ENCODE data around the gene THADA. TPM values are rescaled to one million over a fixed set of nuclear protein-coding genes. Genes with fewer than 3 reads are reported as not detected.

THADA gene
- total RNA-seq, 4 donors from 2014 or later, result 26.2 to 58.3 (median 29.7) TPM

DNA sequence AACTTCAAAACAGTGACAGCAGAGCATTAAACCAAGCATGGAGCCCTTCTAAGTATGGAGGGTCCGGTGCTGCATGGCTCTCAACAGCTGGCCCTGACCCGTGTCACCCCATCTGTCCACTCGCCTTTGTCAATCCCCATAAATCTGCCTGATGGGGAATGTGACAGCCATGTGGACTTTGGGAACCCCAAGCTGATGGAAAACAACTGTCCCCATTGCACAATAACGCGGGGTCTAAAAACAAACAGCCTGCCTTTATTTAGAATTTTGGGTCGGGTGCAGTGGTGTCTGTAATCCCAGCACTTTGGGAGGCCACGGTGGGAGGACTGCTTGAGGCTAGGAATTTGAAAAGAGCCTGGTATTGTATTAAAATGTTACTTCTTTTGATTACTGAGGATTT, 17.1 kb upstream of the THADA start:
- 78% methylated on average over 7 of the region's 7 CpGs for WGBS
- TF ChIP-seq POLR2A (IDR thresholded peaks at IDR 0.05) (no peak), POLR2AphosphoS5 (IDR thresholded peaks at IDR 0.05) (no peak), EP300 (IDR thresholded peaks at IDR 0.05) (no peak)
- TF ChIP-seq, protein P1, sequence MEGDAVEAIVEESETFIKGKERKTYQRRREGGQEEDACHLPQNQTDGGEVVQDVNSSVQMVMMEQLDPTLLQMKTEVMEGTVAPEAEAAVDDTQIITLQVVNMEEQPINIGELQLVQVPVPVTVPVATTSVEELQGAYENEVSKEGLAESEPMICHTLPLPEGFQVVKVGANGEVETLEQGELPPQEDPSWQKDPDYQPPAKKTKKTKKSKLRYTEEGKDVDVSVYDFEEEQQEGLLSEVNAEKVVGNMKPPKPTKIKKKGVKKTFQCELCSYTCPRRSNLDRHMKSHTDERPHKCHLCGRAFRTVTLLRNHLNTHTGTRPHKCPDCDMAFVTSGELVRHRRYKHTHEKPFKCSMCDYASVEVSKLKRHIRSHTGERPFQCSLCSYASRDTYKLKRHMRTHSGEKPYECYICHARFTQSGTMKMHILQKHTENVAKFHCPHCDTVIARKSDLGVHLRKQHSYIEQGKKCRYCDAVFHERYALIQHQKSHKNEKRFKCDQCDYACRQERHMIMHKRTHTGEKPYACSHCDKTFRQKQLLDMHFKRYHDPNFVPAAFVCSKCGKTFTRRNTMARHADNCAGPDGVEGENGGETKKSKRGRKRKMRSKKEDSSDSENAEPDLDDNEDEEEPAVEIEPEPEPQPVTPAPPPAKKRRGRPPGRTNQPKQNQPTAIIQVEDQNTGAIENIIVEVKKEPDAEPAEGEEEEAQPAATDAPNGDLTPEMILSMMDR (IDR thresholded peaks at IDR 0.05), result no peak
- H3K36me3 ChIP-seq, result no peaks in the 10 kb centered on the region
- DNase-seq (ENCODE audit: low spot score in 2 of 2), result no peak
- no peaks in the 10 kb centered on the region for H3K9me3 ChIP-seq
- H3K4me1 ChIP-seq, result peaks cover 4% of the 10 kb centered on the region
- no peak overlapping the region for H3K4me3 ChIP-seq
- H3K27ac ChIP-seq, result no peak overlapping the region
- H3K27me3 ChIP-seq, result no peaks in the 10 kb centered on the region

DNA sequence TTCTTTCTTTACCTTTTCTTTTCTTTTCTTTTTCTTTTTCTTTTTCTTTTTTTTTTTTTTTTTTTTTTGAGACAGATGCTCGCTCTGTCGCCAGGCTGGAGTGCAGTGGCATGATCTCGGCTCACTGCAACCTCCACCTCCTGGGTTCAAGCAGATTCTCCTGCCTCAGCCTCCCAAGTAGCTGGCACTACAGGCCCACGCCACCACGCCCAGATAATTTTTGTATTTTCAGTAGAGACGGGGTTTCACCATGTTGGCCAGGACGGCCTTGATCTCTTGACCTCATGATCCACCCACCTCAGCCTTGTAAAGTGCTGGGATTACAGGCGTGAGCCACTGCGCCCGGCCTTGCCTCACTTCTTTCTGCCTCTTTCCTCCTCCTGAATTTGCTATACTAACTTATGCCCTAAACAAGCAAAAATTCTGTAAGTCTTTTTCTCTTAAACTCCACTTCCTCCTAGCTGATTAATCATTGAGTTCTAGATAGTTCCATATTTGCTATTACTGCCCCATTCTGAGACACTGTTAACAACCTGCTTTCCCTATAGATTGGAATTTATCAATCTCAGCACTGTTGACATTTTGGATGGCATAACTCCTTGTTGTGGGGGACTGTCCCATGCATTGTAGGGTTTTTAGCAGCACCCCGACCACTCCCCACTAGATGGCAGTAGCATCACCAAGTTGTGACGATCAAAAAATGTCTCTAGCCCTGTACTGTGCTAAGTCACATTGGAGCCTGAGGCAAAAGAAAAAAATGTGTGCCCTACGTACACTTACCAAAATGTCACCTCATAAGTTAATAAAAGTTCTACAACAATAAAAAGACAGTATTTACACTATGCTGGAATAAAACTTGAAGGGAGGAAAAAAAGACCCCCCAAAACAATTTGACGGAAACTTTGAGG, 16.4 kb upstream of the THADA start:
- Histone ChIP-seq H3K27ac (no peak overlapping the region), H3K4me3 (no peak overlapping the region), H3K36me3 (no peaks in the 10 kb centered on the region), H3K4me1 (peaks cover 4% of the 10 kb centered on the region), H3K9me3 (no peaks in the 10 kb centered on the region), H3K27me3 (no peaks in the 10 kb centered on the region)
- TF ChIP-seq, protein P1 (IDR thresholded peaks at IDR 0.05), result peak; percentile 60 to 80
- TF ChIP-seq EP300 (IDR thresholded peaks at IDR 0.05) (no peak), POLR2AphosphoS5 (IDR thresholded peaks at IDR 0.05) (no peak), POLR2A (IDR thresholded peaks at IDR 0.05) (no peak)
- 70% methylated on average over 14 of the region's 14 CpGs for WGBS
- peak in 1 of 2 donors; percentile 80 for DNase-seq (ENCODE audit: low spot score in 2 of 2)

DNA sequence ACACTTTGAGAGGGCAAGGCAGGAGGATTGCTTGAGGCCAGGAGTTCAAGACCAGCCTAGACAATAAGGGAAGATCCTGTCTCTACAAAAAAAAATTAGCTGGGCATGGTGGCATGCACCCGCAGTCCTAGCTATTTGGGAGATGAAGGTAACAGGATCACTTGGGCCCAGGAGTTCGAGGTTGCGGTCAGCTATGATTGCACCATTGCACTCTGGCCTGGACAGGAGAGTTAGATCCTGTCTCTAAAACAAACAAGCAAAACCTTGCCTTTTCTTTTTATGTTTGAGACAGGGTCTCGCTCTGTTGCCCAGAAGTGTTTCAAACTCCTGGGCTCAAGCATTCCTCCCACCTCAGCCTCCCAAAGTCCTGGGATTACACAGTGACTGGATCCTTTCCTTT, 14.5 kb upstream of the THADA start:
- no peak for DNase-seq (ENCODE audit: low spot score in 2 of 2)
- 95% methylated on average over 4 of the region's 4 CpGs for WGBS
- Histone ChIP-seq H3K27ac (no peak overlapping the region), H3K36me3 (no peaks in the 10 kb centered on the region), H3K4me1 (peaks cover 4% of the 10 kb centered on the region), H3K9me3 (no peaks in the 10 kb centered on the region), H3K27me3 (no peaks in the 10 kb centered on the region), H3K4me3 (no peak overlapping the region)
- TF ChIP-seq EP300 (IDR thresholded peaks at IDR 0.05), result no peak
- no peak for TF ChIP-seq POLR2AphosphoS5 (IDR thresholded peaks at IDR 0.05)
- no peak for TF ChIP-seq POLR2A (IDR thresholded peaks at IDR 0.05)
- TF ChIP-seq, protein P1 (IDR thresholded peaks at IDR 0.05), result no peak

DNA sequence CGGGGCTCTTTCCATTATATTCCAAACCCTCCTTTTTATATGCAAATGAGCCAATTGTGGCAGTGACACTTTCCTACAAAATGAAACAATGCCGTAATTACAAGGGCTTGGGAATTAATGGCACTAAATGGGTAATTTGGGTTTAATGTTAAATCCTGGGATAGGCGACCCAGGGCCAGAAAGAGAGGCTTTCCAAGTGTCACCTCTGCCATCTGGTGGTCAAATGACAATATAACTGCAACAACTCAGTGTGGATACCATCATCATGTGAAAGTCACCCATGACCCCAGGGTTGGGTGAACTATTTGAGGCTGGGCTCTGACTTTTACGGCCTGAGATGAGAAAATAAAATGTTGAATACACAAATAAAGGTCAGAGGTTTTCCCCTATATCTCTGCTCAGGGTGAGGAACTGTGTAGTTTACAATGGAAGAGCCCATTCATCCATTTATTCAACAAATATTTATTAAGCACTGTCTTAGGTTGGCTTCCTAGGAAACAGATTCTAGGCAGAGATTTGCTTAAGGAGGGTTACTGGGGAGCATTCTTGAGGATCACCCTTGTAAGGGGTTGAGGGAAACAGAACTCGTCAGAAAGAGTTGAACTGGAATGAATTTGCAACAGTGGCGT, 13.6 kb upstream of the THADA start:
- H3K36me3 ChIP-seq, result no peaks in the 10 kb centered on the region
- H3K27me3 ChIP-seq, result no peaks in the 10 kb centered on the region
- DNase-seq (ENCODE audit: low spot score in 2 of 2), result no peak
- peaks cover 4% of the 10 kb centered on the region for H3K4me1 ChIP-seq
- H3K27ac ChIP-seq, result no peak overlapping the region
- H3K9me3 ChIP-seq, result no peaks in the 10 kb centered on the region
- H3K4me3 ChIP-seq, result no peak overlapping the region
- TF ChIP-seq, protein P1 (IDR thresholded peaks at IDR 0.05), result peak; percentile 49 to 63
- TF ChIP-seq POLR2AphosphoS5 (IDR thresholded peaks at IDR 0.05) (no peak), EP300 (IDR thresholded peaks at IDR 0.05) (no peak), POLR2A (IDR thresholded peaks at IDR 0.05) (no peak)
- 51% methylated on average over 6 of the region's 6 CpGs for WGBS

DNA sequence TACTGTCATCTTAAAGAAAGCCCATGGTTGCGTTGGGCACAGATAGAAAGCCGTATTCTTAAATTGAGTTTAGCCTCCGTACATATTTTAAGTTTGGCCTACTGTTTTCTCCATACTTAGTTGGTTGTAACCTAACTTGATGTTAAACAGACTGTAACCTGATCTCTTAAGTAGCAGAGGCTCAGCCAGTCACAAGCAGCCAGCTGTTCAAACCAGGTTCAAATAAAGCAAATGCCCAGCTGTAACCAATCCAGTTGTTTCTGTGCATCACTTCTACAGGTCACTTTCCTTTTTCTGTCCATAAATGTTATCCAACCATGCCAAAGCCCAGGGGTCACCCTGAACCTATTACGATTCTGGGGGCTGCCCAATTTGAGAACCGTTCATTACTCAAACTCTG, 10.0 kb upstream of the THADA start:
- DNase-seq (ENCODE audit: low spot score in 2 of 2), result no peak
- Histone ChIP-seq H3K36me3 (no peaks in the 10 kb centered on the region), H3K27ac (no peak overlapping the region), H3K27me3 (no peaks in the 10 kb centered on the region), H3K9me3 (no peaks in the 10 kb centered on the region), H3K4me3 (no peak overlapping the region), H3K4me1 (no peaks in the 10 kb centered on the region)
- 89% methylated on average over 5 of the region's 5 CpGs for WGBS
- TF ChIP-seq, protein P1 (IDR thresholded peaks at IDR 0.05), result no peak
- TF ChIP-seq POLR2AphosphoS5 (IDR thresholded peaks at IDR 0.05), result no peak
- TF ChIP-seq POLR2A (IDR thresholded peaks at IDR 0.05), result no peak
- TF ChIP-seq EP300 (IDR thresholded peaks at IDR 0.05), result no peak

Data from suprapubic skin (tissue), 4 donors.